ENCODE measurements around the gene IRAK4. TPM values are rescaled to one million over a fixed set of nuclear protein-coding genes. Genes with fewer than 3 reads are reported as not detected.

IRAK4 gene
- total RNA-seq, 1 donor = 31.9 TPM

DNA sequence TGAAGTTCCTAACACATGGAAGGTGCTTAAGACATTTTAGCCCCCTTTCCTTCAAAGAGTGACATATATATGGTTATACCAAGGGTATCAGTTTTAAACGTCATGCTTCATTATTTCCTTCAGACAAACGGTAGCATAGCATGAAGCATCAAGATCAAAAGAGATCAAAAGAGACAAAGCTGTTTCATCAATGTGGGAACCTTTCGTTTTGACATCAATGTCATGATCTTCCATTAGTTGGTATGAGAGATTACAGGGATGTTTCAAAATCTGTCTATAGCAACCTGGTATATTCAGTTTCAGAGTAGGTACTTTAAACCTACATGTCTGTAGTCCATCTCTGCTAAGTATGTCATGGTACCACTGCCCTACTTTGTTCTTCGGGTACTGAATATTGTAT lies 28.5 kb upstream of the IRAK4 start:
- no peak for DNase-seq (ENCODE audit: low read depth)
- no peak overlapping the region for H3K4me3 ChIP-seq (ENCODE audit: low read depth, low read length)
- TF ChIP-seq, protein P1, sequence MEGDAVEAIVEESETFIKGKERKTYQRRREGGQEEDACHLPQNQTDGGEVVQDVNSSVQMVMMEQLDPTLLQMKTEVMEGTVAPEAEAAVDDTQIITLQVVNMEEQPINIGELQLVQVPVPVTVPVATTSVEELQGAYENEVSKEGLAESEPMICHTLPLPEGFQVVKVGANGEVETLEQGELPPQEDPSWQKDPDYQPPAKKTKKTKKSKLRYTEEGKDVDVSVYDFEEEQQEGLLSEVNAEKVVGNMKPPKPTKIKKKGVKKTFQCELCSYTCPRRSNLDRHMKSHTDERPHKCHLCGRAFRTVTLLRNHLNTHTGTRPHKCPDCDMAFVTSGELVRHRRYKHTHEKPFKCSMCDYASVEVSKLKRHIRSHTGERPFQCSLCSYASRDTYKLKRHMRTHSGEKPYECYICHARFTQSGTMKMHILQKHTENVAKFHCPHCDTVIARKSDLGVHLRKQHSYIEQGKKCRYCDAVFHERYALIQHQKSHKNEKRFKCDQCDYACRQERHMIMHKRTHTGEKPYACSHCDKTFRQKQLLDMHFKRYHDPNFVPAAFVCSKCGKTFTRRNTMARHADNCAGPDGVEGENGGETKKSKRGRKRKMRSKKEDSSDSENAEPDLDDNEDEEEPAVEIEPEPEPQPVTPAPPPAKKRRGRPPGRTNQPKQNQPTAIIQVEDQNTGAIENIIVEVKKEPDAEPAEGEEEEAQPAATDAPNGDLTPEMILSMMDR (IDR thresholded peaks at IDR 0.05; ENCODE audit: insufficient read depth, low read length) = no peak

DNA sequence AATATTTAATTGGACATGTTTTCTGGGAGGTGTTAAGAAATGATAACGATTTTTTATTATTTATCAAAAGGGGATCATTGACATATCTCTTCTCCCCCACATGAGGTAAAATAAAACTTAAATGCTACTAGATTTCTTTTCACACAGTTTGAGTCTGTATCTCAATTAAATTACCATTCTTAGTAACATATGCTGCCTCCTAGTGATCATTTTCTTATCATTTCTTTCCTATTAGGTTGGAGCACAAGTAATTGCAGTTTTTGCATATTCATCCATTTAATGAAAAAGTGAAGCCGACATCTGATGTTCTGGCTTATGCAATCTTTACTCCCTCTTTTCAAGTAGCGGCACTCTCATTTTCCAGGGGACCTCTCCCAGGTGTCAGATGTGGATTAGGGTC lies 25.1 kb upstream of the IRAK4 start:
- TF ChIP-seq, protein P1 (IDR thresholded peaks at IDR 0.05; ENCODE audit: insufficient read depth, low read length) = no peak
- DNase-seq (ENCODE audit: low read depth) = no peak
- no peak overlapping the region for H3K4me3 ChIP-seq (ENCODE audit: low read depth, low read length)

GRCh38 chr12:43736927-43737440 lies 21.8 kb upstream of the IRAK4 start:
- TF ChIP-seq, protein P1 (IDR thresholded peaks at IDR 0.05; ENCODE audit: insufficient read depth, low read length) = no peak
- no peak overlapping the region for H3K4me3 ChIP-seq (ENCODE audit: low read depth, low read length)
- DNase-seq (ENCODE audit: low read depth) = no peak

GRCh38 chr12:43737646-43738045 lies 21.1 kb upstream of the IRAK4 start:
- TF ChIP-seq, protein P1 (IDR thresholded peaks at IDR 0.05; ENCODE audit: insufficient read depth, low read length) = no peak
- DNase-seq (ENCODE audit: low read depth) = peak; percentile 41
- no peak overlapping the region for H3K4me3 ChIP-seq (ENCODE audit: low read depth, low read length)

- H3K4me3 ChIP-seq (ENCODE audit: low read depth, low read length) = no peak overlapping the region
- DNase-seq (ENCODE audit: low read depth) = peak; percentile 61
- TF ChIP-seq, protein P1 (IDR thresholded peaks at IDR 0.05; ENCODE audit: insufficient read depth, low read length) = no peak
Measured at GRCh38 chr12:43740511-43741100, 18.1 kb upstream of the IRAK4 start.

GRCh38 chr12:43742106-43742505 lies 16.6 kb upstream of the IRAK4 start:
- DNase-seq (ENCODE audit: low read depth) = peak; percentile 81
- TF ChIP-seq, protein P1 (IDR thresholded peaks at IDR 0.05; ENCODE audit: insufficient read depth, low read length) = no peak
- no peak overlapping the region for H3K4me3 ChIP-seq (ENCODE audit: low read depth, low read length)

GRCh38 chr12:43744826-43745225 lies 13.9 kb upstream of the IRAK4 start:
- TF ChIP-seq, protein P1 (IDR thresholded peaks at IDR 0.05; ENCODE audit: insufficient read depth, low read length) = no peak
- no peak overlapping the region for H3K4me3 ChIP-seq (ENCODE audit: low read depth, low read length)
- DNase-seq (ENCODE audit: low read depth) = no peak

Measured in fibroblast of the aortic adventitia (primary cell).